H9 (cell line): Measurements from ENCODE around the gene SDHA. TPM values are rescaled to one million over a fixed set of nuclear protein-coding genes. Genes with fewer than 3 reads are reported as not detected.
A peak's percentile ranks its signal among the peaks of the same experiment; 100 is the strongest.

ENCODE experiments used
- DNase-seq: peaks from one replicate; pipeline ENCODE4 v3.0.0-alpha.2; 2017
- H2AFZ ChIP-seq: one replicate; pipeline ENCODE4 v1.6.1; 2013; ENCODE audit warnings: mild to moderate bottlenecking, low read length, control low read depth, moderate library complexity
- H2AK5ac ChIP-seq: 2 replicates; pipeline ENCODE4 v1.6.1; 2013; ENCODE audit warnings: low read length, control low read depth, mixed read lengths; ENCODE audit not compliant: insufficient read length
- H2BK120ac ChIP-seq: one replicate; pipeline ENCODE4 v1.6.1; 2013; ENCODE audit warnings: low read depth, mild to moderate bottlenecking, low read length, control low read depth, inconsistent platforms; ENCODE audit not compliant: poor library complexity, severe bottlenecking
- H2BK12ac ChIP-seq: 2 replicates; pipeline ENCODE4 v1.6.1; 2013; ENCODE audit warnings: low read length, control low read depth, mixed read lengths, low read depth; ENCODE audit not compliant: insufficient read length
- H2BK15ac ChIP-seq: 2 replicates; pipeline ENCODE4 v1.6.1; 2013; ENCODE audit warnings: low read depth, low read length, control low read depth
- H2BK20ac ChIP-seq: one replicate; pipeline ENCODE4 v1.6.1; 2013; ENCODE audit warnings: low read depth, mild to moderate bottlenecking, low read length, control low read depth, inconsistent platforms; ENCODE audit not compliant: poor library complexity, severe bottlenecking
- H2BK5ac ChIP-seq: 2 replicates; pipeline ENCODE4 v1.6.1; 2013; ENCODE audit warnings: low read length, control low read depth, mixed read lengths; ENCODE audit not compliant: insufficient read length
- H3K14ac ChIP-seq: 2 replicates; pipeline ENCODE4 v1.6.1; 2013; ENCODE audit warnings: low read length, control low read depth; ENCODE audit not compliant: insufficient read depth
- H3K18ac ChIP-seq: 2 replicates; pipeline ENCODE4 v1.6.1; 2013; ENCODE audit warnings: low read depth, mild to moderate bottlenecking, mixed read lengths, low read length, control low read depth; ENCODE audit not compliant: insufficient read length
- H3K23ac ChIP-seq: 2 replicates; pipeline ENCODE4 v1.6.1; 2013; ENCODE audit warnings: low read length, control low read depth, mixed read lengths, low read depth; ENCODE audit not compliant: insufficient read length
- H3K23me2 ChIP-seq: 2 replicates; pipeline ENCODE4 v1.6.1; 2013; ENCODE audit warnings: low read depth, mild to moderate bottlenecking, mixed read lengths, low read length, control low read depth; ENCODE audit not compliant: insufficient read length, poor library complexity, severe bottlenecking
- H3K27ac ChIP-seq: 2 replicates; pipeline ENCODE4 v1.5.1; 2013; ENCODE audit warnings: low read length, control low read depth, mixed read lengths, low read depth; ENCODE audit not compliant: insufficient read length
- H3K27me3 ChIP-seq: 2 replicates; pipeline ENCODE4 v1.6.1; 2013; ENCODE audit warnings: low read length, control low read depth, inconsistent platforms; ENCODE audit not compliant: insufficient read depth
- H3K4ac ChIP-seq: 2 replicates; pipeline ENCODE4 v1.6.1; 2013; ENCODE audit warnings: low read depth, mild to moderate bottlenecking, control low read depth, inconsistent platforms, low read length, moderate library complexity
- H3K4me1 ChIP-seq: 2 replicates; pipeline ENCODE4 v1.6.1; 2013; ENCODE audit warnings: low read length, control low read depth, inconsistent platforms; ENCODE audit not compliant: insufficient read depth
- H3K4me2 ChIP-seq: 2 replicates; pipeline ENCODE4 v1.6.1; 2013; ENCODE audit warnings: low read length, control low read depth, mixed read lengths; ENCODE audit not compliant: insufficient read length, insufficient read depth
- H3K56ac ChIP-seq: 2 replicates; pipeline ENCODE4 v1.6.1; 2013; ENCODE audit warnings: low read depth, mild to moderate bottlenecking, mixed read lengths, low read length, control low read depth; ENCODE audit not compliant: insufficient read length
- H3K79me1 ChIP-seq: 2 replicates; pipeline ENCODE4 v1.6.1; 2013; ENCODE audit warnings: low read depth, mild to moderate bottlenecking, moderate library complexity, low read length, control low read depth, inconsistent platforms; ENCODE audit not compliant: insufficient read depth, poor library complexity, severe bottlenecking
- H3K79me2 ChIP-seq: 2 replicates; pipeline ENCODE4 v1.6.1; 2013; ENCODE audit warnings: low read length, control low read depth, inconsistent platforms; ENCODE audit not compliant: insufficient read depth
- H3K9ac ChIP-seq: 2 replicates; pipeline ENCODE4 v1.6.1; 2013; ENCODE audit warnings: low read length, control low read depth, mixed read lengths; ENCODE audit not compliant: insufficient read length; ENCODE audit errors: extremely low read depth
- H3K9me3 ChIP-seq: one replicate; pipeline ENCODE4 v1.6.1; 2013; ENCODE audit warnings: low read depth, low read length, inconsistent platforms; ENCODE audit not compliant: control insufficient read depth
- H3T11ph ChIP-seq: one replicate; pipeline ENCODE4 v1.6.1; 2013; ENCODE audit warnings: mild to moderate bottlenecking, low read length, control low read depth, inconsistent platforms
- H4K20me1 ChIP-seq: one replicate; pipeline ENCODE4 v1.6.1; 2013; ENCODE audit not compliant: control insufficient read depth, insufficient read length, insufficient read depth
- H4K5ac ChIP-seq: 2 replicates; pipeline ENCODE4 v1.6.1; 2013; ENCODE audit warnings: low read depth, mild to moderate bottlenecking, mixed read lengths, low read length, control low read depth; ENCODE audit not compliant: insufficient read length
- H4K8ac ChIP-seq: replicated peaks from 2 replicates; pipeline ENCODE4 v1.6.1; 2013; ENCODE audit warnings: low read length, control low read depth, mixed read lengths, low read depth; ENCODE audit not compliant: insufficient read length
- H4K91ac ChIP-seq: 2 replicates; pipeline ENCODE4 v1.6.1; 2013; ENCODE audit warnings: low read depth, mild to moderate bottlenecking, moderate library complexity, mixed read lengths, low read length, control low read depth; ENCODE audit not compliant: insufficient read length
- H3K27ac Mint-ChIP-seq, 3 experiments: 2 replicates in 2 of 3; 3 replicates in 1 of 3; pipeline ENCODE4 v1.8.0; 2020 to 2021; ENCODE audit warnings: mixed read lengths in 3 of 3, mild to moderate bottlenecking in 1 of 3, moderate library complexity in 1 of 3
- H3K27me3 Mint-ChIP-seq: 2 replicates; pipeline ENCODE4 v1.8.0; 2021; ENCODE audit warnings: low read depth, mild to moderate bottlenecking, moderate library complexity, mixed read lengths
- H3K36me3 Mint-ChIP-seq, 3 experiments: 2 replicates in 2 of 3; 3 replicates in 1 of 3; pipeline ENCODE4 v1.8.0; 2020 to 2021; ENCODE audit warnings: low read depth in 3 of 3, mixed read lengths in 3 of 3; ENCODE audit not compliant: insufficient read depth in 1 of 3
- H3K4me1 Mint-ChIP-seq, 2 experiments: 2 replicates each; pipeline ENCODE4 v1.8.0; 2020; ENCODE audit warnings: mixed read lengths in 2 of 2
- H3K4me3 Mint-ChIP-seq, 2 experiments: 2 replicates in 1 of 2; 3 replicates in 1 of 2; pipeline ENCODE4 v1.8.0; 2020 to 2021; ENCODE audit warnings: mild to moderate bottlenecking in 2 of 2, mixed read lengths in 2 of 2, moderate library complexity in 1 of 2
- H3K9me3 Mint-ChIP-seq, 2 experiments: 2 replicates in 1 of 2; 3 replicates in 1 of 2; pipeline ENCODE4 v1.8.0; 2020; ENCODE audit warnings: mild to moderate bottlenecking in 2 of 2, mixed read lengths in 2 of 2, moderate library complexity in 1 of 2
- WGBS: extraction: QIAGEN DNeasy Blood & Tissue Kit; methylation state at CpG from one replicate; pipeline ENCODE4 v1.1.7; 2013; ENCODE audit warnings: missing lambda C conversion rate, low lambda C conversion rate, mixed read lengths; ENCODE audit not compliant: insufficient read length; ENCODE audit errors: extremely low coverage; 5-methylcytosine and 5-hydroxymethylcytosine counted together
- total RNA-seq: library from RNA; stranded (reverse); gene quantifications from 2 replicates; pipeline ENCODE4 v1.2.1, GENCODE V29; 2021
- TF ChIP-seq, protein P1 (sequence below): fragments of 200-600 bp; sonication (generic); conservative IDR thresholded peaks from 3 replicates; pipeline ENCODE4 v1.8.0; 2021; ENCODE audit warnings: antibody characterized with exemption, mild to moderate bottlenecking

SDHA gene
- total RNA-seq, 1 experiment from 2014 or later: 84.8 TPM

GRCh38 chr5:207599-207998 is 10.5 kb upstream of the SDHA start:
- H3K9me3 Mint-ChIP-seq: no peaks in the 10 kb centered on the region
- no peak overlapping the region for H2BK20ac ChIP-seq
- no peak overlapping the region for H3K14ac ChIP-seq
- no peaks in the 10 kb centered on the region for H3K27me3 ChIP-seq
- peaks cover 3% of the 10 kb centered on the region; the same call in 1 of the 2 replicates for H3K4me1 ChIP-seq
- H3K9me3 ChIP-seq: no peaks in the 10 kb centered on the region
- no peak overlapping the region for H3K4me2 ChIP-seq
- H3K4me3 Mint-ChIP-seq: no peak overlapping the region
- no peak overlapping the region for H2AFZ ChIP-seq
- no CpG with 5 or more reads among the region's 14 CpGs for WGBS
- TF ChIP-seq, protein P1, sequence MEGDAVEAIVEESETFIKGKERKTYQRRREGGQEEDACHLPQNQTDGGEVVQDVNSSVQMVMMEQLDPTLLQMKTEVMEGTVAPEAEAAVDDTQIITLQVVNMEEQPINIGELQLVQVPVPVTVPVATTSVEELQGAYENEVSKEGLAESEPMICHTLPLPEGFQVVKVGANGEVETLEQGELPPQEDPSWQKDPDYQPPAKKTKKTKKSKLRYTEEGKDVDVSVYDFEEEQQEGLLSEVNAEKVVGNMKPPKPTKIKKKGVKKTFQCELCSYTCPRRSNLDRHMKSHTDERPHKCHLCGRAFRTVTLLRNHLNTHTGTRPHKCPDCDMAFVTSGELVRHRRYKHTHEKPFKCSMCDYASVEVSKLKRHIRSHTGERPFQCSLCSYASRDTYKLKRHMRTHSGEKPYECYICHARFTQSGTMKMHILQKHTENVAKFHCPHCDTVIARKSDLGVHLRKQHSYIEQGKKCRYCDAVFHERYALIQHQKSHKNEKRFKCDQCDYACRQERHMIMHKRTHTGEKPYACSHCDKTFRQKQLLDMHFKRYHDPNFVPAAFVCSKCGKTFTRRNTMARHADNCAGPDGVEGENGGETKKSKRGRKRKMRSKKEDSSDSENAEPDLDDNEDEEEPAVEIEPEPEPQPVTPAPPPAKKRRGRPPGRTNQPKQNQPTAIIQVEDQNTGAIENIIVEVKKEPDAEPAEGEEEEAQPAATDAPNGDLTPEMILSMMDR: no peak
- H2BK5ac ChIP-seq: no peak overlapping the region
- H4K8ac ChIP-seq: no peak overlapping the region
- no peak overlapping the region for H2BK15ac ChIP-seq
- H3K56ac ChIP-seq: no peak overlapping the region
- H4K5ac ChIP-seq: no peak overlapping the region
- no peak overlapping the region for H3K18ac ChIP-seq
- H3K79me1 ChIP-seq: peaks cover 15% of the 10 kb centered on the region
- no peak overlapping the region for H2BK12ac ChIP-seq
- H3K27ac Mint-ChIP-seq: peak overlapping the region in 1 of 3 experiments; percentile 26; a peak in 3 of 7 replicates
- H3K27me3 Mint-ChIP-seq: no peaks in the 10 kb centered on the region
- H4K20me1 ChIP-seq: no peaks in the 10 kb centered on the region
- peaks cover 5% of the 10 kb centered on the region in 2 experiments; a peak in 3 of 4 replicates for H3K4me1 Mint-ChIP-seq
- H3K36me3 Mint-ChIP-seq: peaks cover 4 to 31% (median 26%) of the 10 kb centered on the region in 3 experiments; a peak in 6 of 7 replicates
- H3T11ph ChIP-seq: no peak overlapping the region
- no peak overlapping the region for H4K91ac ChIP-seq
- H3K23me2 ChIP-seq: no peaks in the 10 kb centered on the region
- no peak overlapping the region for H3K23ac ChIP-seq
- no peak overlapping the region for H3K27ac ChIP-seq
- H3K4ac ChIP-seq: no peak overlapping the region
- H3K9ac ChIP-seq: no peak overlapping the region
- H3K79me2 ChIP-seq: peaks cover 6% of the 10 kb centered on the region
- no peak overlapping the region for H2AK5ac ChIP-seq
- H2BK120ac ChIP-seq: no peak overlapping the region
- DNase-seq: no peak
